Measurements from ENCODE around the gene SEC14L2.

- TF ChIP-seq CTCF (IDR thresholded peaks at IDR 0.05) (no peak), EZH2 (IDR thresholded peaks at IDR 0.05; ENCODE audit: borderline replicate concordance, insufficient read depth, low read depth, low read length, poor library complexity, severe bottlenecking) (no peak)
These were observed 39.6 kb upstream of the SEC14L2 start for GRCh38 chr22:30357236-30357570.
